Right lobe of liver (tissue), 6 donors: Measurements from ENCODE around the gene POU3F1. TPM values are rescaled to one million over a fixed set of nuclear protein-coding genes. Genes with fewer than 3 reads are reported as not detected.
A peak's percentile ranks its signal among the peaks of the same experiment; 100 is the strongest.

ENCODE experiments used
- ATAC-seq, 4 donors: fragments of 200-7000 bp; cut with Tn5 transposase; one replicate each; pipeline ENCODE4 v1.9.1; 2020; ENCODE audit warnings: mild to moderate bottlenecking in 4 of 4, moderate library complexity in 4 of 4
- DNase-seq, 3 donors: peaks; one replicate each; pipeline ENCODE4 v3.0.0-alpha.2; 2020
- H3K27ac ChIP-seq, 3 donors: fragments of 200-600 bp; one replicate each; pipeline ENCODE4 v1.8.0; 2022
- H3K27me3 ChIP-seq, 2 donors: fragments of 200-600 bp; one replicate each; pipeline ENCODE4 v1.8.0; 2022
- H3K36me3 ChIP-seq, 4 donors: fragments of 200-600 bp; sonication (generic) in 1 of 4; one replicate each; pipeline versions ENCODE4 v1.5.1 to v1.8.0; 2017 to 2022; ENCODE audit warnings: control low read depth in 1 of 4
- H3K4me1 ChIP-seq, 4 donors: fragments of 200-600 bp; sonication (generic) in 1 of 4; one replicate each; pipeline versions ENCODE4 v1.5.1 to v1.8.0; 2017 to 2022; ENCODE audit warnings: control low read depth in 1 of 4
- H3K4me3 ChIP-seq, 3 donors: fragments of 200-600 bp; one replicate each; pipeline ENCODE4 v1.8.0; 2022
- H3K9me3 ChIP-seq, 4 donors: fragments of 200-600 bp; sonication (generic) in 1 of 4; one replicate each; pipeline versions ENCODE4 v1.5.1 to v1.8.0; 2017 to 2022; ENCODE audit warnings: control low read depth in 1 of 4
- POLR2A ChIP-seq: fragments of 450-650 bp; IDR thresholded peaks from one replicate; pipeline ENCODE4 v1.6.1; 2017; ENCODE audit warnings: antibody characterized with exemption, mild to moderate bottlenecking
- WGBS: methylation state at CpG from one replicate; pipeline ENCODE4 v1.1.6; 2018; ENCODE audit warnings: low coverage, low lambda C conversion rate; ENCODE audit not compliant: insufficient coverage; ENCODE audit errors: missing lambda C conversion rate; 5-methylcytosine and 5-hydroxymethylcytosine counted together
- intact Hi-C, 2 donors: fragments of 100-400 bp; cut with DNase I; formaldehyde crosslinking; loops; one replicate each; pipeline versions ENCODE4 v1.11.2 to v1.14.1; 2022
- total RNA-seq, 6 experiments: library from RNA; depleted of rRNA in 2 of 6; stranded (reverse); fragments of >200 nt in 2 of 6; fragmentation: NEBNext Ultra II Directional in 3 of 6; extraction: Animal tissue kit (Norgen Biotek cat#: 25700) in 3 of 6; gene quantifications; one replicate each; pipeline versions ENCODE4 v1.1.0 to v1.2.4, GENCODE V29; 2016 to 2023
- TF ChIP-seq, protein P1 (sequence below), 4 donors: fragments of 200-600 bp in 3 of 4; fragments of 450-650 bp in 1 of 4; IDR thresholded peaks; one replicate each; pipeline versions ENCODE4 v1.5.1 to v1.8.0; 2016 to 2022; ENCODE audit warnings: antibody characterized with exemption in 4 of 4, mild to moderate bottlenecking in 2 of 4
- donor health status: DM: no; HTN: yes; CAD: no.
- donor health status: DM: no; HTN: no; CAD: no.
- donor health status: DM: no; HTN: no; CAD: no.
- donor health status: DM: no; HTN: yes; CAD: no.
- donor health status: DM: no; HTN: yes; CAD: no.

POU3F1 gene
- total RNA-seq, 6 experiments from 2014 or later, result 0.09 TPM; not detected in 5

DNA sequence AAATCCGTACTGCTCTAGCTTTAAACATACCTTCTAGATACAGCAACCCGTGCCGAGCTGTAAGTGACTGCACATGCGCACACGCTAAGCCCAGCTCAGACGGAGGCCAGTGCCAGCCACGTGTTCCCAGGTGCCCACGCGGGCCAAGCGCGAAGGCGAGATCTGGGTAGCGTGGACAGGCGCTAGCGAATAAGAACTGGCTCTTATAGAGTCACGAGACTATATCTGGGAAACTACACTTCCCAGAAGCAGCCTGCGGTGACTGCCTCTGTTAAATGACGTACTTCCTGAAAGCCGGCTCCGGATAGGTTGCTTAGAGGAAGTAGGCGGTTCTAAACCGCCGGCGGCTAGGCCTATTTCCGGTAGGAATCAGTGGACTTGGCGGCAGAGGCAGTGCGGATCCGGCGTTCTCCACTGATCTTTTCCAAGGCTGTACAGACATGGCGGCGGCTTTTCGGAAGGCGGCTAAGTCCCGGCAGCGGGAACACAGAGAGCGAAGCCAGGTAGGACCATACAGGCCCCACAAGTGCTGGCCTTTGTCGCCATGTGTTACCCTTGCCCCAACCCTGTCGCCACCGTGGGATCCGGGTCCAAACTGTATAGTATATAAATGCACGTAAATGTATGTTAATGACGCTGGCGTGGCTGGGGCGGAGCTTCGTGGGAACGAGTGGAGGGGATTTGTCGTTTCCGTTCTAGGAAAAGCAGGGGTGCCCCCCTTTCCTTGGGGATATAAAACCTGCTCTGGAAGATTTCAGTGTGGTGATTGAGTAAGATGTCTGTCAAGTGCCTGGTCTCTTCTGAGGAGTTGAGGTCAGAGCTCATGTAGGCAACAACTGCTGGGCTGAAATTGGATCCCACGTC lies 34.0 kb downstream of the POU3F1 start, which contains the start of gene UTP11:
Gene UTP11, plus strand, starts transcription at position 372 of the 864 bp plus-strand sequence. Its CDS starts 69 bp downstream, at position 441.
- intact Hi-C loops, result no loop called here
- H3K4me3 ChIP-seq, result peak within 1 kb of the TSS; percentile 69 to 96 (median 78)
- ATAC-seq (peak; percentile 96 to 98 (median 97)), DNase-seq (peak; percentile 92 to 96 (median 95))
- no peaks in the 10 kb centered on the region for H3K9me3 ChIP-seq
- peak within 1 kb of the TSS; percentile 66 to 79 (median 77) for H3K27ac ChIP-seq
- H3K27me3 ChIP-seq, result no peaks in the 10 kb centered on the region
- H3K36me3 ChIP-seq, result peaks cover 0 to 13% (median 2%) of the 10 kb centered on the region in 4 donors
- peak; percentile 73 for TF ChIP-seq POLR2A
- TF ChIP-seq, protein P1, sequence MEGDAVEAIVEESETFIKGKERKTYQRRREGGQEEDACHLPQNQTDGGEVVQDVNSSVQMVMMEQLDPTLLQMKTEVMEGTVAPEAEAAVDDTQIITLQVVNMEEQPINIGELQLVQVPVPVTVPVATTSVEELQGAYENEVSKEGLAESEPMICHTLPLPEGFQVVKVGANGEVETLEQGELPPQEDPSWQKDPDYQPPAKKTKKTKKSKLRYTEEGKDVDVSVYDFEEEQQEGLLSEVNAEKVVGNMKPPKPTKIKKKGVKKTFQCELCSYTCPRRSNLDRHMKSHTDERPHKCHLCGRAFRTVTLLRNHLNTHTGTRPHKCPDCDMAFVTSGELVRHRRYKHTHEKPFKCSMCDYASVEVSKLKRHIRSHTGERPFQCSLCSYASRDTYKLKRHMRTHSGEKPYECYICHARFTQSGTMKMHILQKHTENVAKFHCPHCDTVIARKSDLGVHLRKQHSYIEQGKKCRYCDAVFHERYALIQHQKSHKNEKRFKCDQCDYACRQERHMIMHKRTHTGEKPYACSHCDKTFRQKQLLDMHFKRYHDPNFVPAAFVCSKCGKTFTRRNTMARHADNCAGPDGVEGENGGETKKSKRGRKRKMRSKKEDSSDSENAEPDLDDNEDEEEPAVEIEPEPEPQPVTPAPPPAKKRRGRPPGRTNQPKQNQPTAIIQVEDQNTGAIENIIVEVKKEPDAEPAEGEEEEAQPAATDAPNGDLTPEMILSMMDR (IDR thresholded peaks at IDR 0.05), result no peak
- peaks cover 0 to 21% (median 15%) of the 10 kb centered on the region in 4 donors for H3K4me1 ChIP-seq
- under 1% methylated on average over 19 of the region's 49 CpGs for WGBS

GRCh38 chr1:38009841-38010180 lies 36.8 kb downstream of the POU3F1 start:
- no peaks in the 10 kb centered on the region for H3K27me3 ChIP-seq
- H3K4me3 ChIP-seq, result no peak overlapping the region
- no peaks in the 10 kb centered on the region for H3K36me3 ChIP-seq
- WGBS, result 93% methylated on average over 3 of the region's 6 CpGs
- H3K27ac ChIP-seq, result no peak overlapping the region
- intact Hi-C loops, result no loop called here
- no peak for DNase-seq
- H3K9me3 ChIP-seq, result no peaks in the 10 kb centered on the region
- peaks cover 0 to 15% (median 8%) of the 10 kb centered on the region in 4 donors for H3K4me1 ChIP-seq
- no peak for TF ChIP-seq POLR2A
- TF ChIP-seq, protein P1 (IDR thresholded peaks at IDR 0.05), result no peak
- ATAC-seq, result no peak

- Histone ChIP-seq H3K27ac (no peak overlapping the region), H3K4me1 (peaks cover 0 to 12% (median 8%) of the 10 kb centered on the region in 4 donors), H3K36me3 (no peaks in the 10 kb centered on the region), H3K9me3 (no peaks in the 10 kb centered on the region), H3K4me3 (no peak overlapping the region), H3K27me3 (no peaks in the 10 kb centered on the region)
- ATAC-seq (no peak), DNase-seq (no peak)
- TF ChIP-seq, protein P1 (IDR thresholded peaks at IDR 0.05), result no peak
- no peak for TF ChIP-seq POLR2A
- intact Hi-C loops, result no loop called here
- 97% methylated on average over 3 of the region's 8 CpGs for WGBS
Observed at GRCh38 chr1:38009088-38009840, 37.3 kb downstream of the POU3F1 start.

GRCh38 chr1:38006008-38006828 lies 40.4 kb downstream of the POU3F1 start:
- DNase-seq (no peak), ATAC-seq (peak in 1 of 4 donors; percentile 6)
- intact Hi-C loops, result no loop called here
- Histone ChIP-seq H3K9me3 (no peaks in the 10 kb centered on the region), H3K4me3 (no peak overlapping the region), H3K4me1 (no peaks in the 10 kb centered on the region), H3K27ac (peak overlapping the region in 1 of 3 donors; percentile 28), H3K27me3 (no peaks in the 10 kb centered on the region), H3K36me3 (no peaks in the 10 kb centered on the region)
- TF ChIP-seq POLR2A, result no peak
- TF ChIP-seq, protein P1 (IDR thresholded peaks at IDR 0.05), result no peak
- 47% methylated on average over 5 of the region's 12 CpGs for WGBS
